Stimulated activated CD4-positive, alpha-beta T cell treated with anti-CD3 and anti-CD28 coated beads, Interleukin-4, amount 100 ng/mL, for 4 hours (primary cell): ENCODE data around the gene ALOX5.

Source experiments
- DNase-seq, 2 experiments: peaks; one replicate each; pipeline ENCODE4 v3.0.0-alpha.2; 2020

Gene ALOX5

DNA sequence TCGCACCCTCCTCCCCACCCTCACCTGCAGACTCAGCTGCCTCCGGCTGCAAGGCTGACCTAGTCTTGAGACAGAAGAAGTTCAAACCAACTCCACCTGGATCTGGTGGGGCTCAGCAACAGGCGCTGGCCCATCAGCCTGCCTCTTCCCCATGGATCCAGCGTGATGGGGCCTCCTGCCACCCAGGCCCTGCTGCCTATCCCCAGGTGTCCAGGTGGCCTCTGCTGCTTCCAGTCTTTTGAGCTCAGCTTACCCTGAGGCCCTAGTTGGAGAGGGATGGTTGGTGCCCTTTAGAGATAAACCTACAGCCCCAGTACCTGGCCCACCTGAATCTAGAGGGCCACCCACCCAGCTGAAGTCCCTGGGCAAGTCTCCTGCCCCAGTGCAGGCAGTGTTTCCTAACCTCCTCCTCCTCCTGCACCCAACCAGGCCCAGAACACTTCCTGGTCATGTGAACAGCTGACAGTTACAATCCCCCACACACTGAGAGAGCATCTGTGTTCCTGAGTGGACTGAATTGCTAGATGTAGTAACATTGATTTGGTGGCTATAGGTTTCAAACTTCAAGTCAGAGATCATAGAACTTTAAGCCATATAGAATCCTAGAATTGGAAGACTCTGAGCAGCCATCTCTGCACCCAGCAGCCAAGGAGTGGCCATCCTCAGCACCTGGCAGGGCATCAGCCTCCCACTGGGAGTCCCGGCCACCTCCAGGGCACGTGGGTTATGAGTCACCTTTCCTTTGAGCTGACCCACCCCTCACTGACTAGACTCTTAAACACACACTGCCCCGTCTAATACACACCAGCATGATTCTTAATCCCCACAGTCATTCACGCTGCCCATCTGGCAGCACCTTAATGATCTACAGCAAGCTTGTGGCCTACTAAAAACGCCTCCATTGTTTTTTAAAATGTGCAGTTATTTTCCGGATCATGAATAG is 51.9 kb downstream of the ALOX5 start:
- no peak for DNase-seq

DNA sequence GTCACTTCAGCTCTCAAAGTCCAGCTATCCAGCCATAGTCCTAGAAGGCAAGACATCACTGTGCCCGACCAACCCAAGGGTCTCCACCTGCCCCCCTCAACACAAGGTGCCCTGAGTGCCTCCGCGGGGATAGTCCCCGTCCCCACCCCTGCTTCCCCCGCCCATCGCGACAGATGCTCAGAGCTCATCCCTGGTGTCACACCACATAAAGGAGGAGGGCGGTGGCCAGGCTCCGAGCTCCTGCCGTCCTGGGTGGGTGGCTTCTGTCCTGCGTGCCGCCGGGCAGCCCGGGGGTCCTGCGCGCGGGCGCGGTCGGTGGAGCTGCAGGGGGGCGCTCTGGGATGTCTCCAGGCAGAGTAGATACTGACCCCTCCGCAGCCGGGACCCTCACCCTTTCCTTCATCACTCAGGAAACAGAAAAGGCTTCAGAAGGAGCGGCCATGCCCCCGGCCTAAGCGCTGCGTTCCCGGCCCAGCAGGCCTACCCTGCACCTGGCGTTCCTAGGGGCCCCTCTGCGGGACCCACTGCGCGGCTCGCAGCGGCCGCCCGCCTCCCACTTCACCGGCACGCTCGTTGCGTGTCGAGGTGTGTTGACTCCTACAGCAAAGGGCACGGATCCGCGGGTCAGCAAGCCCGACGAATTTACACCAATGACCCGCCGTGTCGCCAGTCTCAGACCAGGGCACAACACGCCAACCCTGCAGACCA is 53.4 kb downstream of the ALOX5 start:
- no peak for DNase-seq

DNA sequence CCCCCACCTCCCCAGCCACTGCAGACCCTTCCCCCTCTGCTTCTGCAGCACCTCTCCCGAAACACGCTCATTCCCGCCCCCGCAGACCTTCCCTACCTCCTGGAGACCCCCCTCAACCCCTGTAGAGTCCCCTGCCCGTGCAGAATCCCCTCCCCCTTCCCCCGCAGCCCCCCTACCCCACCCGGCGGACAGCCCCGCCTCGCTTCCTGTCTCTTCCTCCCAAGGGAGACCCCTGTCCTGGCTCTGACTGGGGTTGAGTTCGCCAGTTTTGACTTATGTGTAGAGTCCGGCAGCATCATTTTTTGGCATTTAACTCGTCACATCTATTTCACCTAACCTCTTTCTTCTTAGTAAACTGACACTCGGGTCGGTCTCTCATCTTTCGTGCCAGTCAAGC is 54.0 kb downstream of the ALOX5 start:
- no peak for DNase-seq

DNA sequence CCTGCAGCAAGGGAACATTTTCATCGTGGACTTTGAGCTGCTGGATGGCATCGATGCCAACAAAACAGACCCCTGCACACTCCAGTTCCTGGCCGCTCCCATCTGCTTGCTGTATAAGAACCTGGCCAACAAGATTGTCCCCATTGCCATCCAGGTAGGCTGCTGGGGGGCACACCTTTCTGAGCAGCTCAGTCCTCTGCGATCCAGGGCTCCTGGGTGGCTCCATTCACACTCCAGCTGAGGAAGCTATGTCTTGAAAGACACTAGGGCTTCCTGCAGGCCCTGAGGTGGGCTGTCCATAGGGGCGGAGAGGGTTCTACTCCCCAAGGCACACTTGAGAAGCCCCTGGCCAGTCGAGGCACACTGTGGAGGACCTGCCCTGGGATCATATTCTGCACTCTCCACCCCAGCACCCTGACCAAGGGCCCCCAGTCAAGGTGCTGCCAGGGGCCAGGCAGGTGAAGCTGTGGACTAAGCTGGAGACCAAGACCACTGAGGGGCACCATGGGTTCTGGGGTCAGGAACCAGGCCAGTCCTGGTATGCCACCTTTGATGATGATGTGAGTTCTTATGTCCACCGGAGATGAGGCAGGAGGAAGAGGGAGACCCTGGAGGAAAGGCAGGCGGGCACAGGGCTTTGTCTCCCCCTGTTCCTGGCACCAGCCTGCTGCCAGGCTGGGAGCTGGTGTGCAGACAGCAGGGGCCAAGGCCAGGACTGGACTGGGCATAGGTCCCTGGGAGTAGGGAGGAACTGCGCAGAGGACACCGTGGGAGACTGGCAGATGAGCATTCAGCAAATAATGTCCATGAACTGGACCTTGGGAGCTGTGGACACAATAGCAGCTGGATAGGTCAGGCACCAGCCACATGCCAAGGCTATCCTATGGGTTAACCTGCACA is 54.8 kb downstream of the ALOX5 start:
- no peak for DNase-seq

DNA sequence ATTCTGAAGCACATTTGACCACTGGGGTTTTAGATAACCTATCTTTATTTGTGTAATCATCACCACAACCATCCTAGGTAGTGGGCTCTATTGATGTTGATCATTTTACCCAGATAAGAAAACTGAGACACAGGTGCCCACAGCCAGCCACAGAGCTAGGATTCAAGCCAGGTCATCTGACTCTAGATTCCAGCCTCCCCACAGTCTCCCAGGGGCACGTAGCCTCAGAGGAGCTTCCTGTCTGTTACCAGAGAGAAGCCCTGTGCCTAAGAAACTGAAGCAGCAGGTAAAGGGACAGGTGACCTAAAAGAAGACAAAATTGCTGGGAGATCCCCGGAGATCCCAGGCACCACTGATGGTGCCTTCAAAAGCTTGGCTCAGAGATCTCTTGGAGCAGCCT is 55.8 kb downstream of the ALOX5 start:
- no peak for DNase-seq

DNA sequence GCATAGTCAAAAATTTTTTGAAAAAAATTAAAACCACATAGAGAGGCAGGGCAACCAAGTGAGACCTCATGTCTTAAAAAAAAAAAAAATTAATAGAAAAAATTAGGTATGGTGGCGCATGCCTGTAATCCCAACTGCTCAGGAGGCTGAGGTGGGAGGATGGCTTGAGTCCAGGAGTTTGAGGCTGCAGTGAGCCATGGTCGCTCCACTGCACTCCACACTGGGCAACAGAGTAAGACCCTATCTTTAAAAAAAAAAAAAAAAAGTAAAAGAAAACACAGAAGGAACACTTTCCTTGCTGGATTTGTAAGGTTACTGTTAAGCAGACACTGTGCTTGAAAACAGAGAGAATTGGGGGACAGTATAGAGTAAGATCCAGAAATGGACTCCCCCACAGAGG is 58.1 kb downstream of the ALOX5 start:
- no peak for DNase-seq

DNA sequence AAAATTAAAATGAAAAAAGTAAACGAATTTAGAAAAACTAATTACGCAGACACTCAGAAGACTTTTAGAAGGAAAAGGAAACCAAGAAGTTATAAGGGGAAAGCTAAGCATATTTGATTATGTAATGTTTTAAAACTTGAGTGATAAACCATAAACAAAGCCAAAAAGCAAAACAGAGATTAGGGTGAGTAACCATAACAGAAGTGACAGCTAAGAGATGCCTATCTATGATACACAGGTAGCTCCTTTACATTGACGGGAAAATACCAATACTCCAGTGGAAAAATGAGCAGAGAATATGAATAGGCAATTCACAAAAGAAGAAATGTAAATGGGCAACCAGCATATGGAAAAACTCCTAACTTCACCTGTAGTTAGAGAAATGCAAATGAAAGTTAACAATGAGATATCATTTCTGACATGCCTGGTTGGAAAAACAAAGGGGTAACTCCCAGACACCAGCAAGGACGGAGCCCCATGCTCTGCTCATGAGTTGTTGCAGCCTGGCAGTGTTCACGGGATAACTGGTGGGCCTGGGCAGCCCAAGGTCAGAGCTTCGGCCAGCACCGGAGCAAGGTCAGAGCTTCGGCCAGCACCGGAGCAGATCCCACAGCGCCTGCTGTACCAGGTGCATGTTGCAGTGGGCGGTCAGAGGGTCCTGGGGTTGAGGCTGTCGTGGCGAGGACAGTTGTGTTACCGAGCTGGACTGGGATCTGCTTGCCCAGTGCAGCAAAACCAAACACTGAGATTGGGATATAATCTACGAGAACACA is 58.9 kb downstream of the ALOX5 start:
- DNase-seq: no peak

DNA sequence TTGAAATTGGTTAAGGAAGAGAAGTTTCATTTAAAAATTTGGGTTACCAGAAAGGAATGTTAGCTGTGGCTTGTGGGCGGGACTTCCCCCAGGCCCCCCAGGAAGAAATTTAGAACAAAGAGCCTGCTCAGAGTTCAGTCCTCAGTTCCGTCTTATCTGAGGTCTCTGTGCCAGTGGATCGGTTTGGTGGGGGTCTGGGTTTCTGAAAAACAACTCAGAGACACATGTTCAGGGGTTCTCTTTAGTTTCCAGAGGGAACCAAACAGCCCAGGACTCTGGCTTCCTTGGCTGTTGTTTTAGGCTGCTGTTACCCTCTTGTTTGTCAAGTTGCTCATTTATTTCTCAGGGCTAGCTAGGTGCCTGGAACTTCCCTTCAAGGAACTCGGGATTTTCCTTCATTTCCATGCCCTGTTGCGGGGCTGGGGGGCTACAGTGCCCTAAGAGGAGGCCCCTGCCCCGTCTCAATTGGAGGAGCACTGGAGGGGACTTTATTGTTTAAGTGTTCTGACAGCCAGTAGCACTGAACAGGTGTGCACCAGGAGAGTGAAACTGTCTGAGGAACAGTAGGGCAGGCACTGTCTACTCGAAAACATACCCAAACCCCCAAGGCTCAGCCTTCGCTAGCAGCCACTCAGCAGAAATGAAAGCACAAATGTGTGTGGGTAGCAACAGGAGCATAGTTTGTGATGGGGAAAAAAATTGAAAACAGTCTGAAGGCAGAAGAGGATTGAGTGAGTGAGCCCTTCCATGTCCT is 59.9 kb downstream of the ALOX5 start:
- no peak for DNase-seq

DNA sequence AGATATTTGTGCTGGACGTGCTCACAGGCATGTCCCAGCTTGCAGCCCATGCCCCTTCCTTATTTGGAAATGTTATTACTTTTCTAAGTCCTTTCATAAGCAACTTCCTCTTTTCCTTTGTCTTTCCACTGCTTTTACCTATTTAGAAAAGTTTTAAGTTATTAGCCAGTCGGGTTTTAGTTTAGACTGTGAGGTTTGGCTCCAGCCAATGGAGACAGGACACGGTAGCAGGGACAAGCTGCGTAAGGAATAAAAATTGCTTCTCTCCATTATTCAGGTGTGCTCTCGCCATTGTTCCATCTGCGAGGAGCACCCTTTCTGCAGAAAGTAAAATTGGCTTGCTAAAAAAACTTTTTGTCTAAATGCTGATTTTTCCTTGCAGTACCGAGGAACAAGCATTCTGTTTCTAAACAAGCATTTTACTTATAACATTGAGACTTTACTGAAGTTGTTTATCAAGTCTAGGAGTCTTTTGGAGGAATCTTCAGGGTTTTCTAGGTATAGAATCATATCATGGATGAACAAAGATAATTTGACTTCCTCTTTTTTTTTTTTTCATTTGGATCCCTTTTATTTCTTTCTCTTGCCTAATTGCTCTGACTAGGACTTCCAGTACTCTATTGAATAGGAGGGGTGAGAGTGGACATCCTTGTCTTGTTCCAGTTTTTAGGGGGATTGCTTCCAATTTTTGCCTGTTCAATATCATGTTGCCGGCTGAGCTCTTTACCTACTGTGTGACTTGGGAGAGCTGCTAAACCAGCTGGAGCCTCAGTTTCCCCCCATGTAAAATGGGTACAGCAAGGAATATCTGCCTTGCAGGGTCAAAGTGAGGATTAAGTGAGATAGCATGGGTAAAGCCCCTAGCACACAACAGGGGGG is 63.8 kb downstream of the ALOX5 start:
- DNase-seq: no peak

DNA sequence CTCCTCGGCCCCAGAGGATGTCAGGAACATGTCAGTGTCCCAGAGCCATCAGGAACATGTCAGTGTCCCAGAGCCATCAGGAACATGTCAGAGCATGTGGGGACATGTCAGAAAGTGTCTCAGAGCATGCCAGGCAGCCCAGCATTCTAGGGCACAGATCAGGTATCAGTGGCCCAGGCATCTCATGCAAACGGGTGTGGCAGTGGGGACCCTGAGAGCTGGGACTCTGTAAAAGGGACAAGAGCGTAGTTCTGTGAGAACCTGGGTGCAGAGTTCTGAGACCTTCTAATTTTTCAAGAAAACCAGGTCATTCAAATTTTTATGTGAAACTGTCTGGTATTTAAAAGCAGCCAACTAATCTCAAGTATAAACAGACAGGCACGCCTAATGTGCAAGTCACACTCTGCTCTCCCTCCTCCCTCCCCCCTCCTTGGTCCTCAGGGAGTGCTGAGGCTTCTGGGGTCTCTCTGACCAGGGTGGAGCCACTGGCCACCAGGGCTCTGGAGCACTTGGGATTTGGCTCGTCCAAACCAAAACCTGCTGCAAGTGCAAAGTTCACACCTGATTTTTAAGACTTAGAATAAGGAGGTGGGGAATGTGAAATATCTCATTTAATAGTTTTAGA is 64.6 kb downstream of the ALOX5 start:
- DNase-seq: no peak

DNA sequence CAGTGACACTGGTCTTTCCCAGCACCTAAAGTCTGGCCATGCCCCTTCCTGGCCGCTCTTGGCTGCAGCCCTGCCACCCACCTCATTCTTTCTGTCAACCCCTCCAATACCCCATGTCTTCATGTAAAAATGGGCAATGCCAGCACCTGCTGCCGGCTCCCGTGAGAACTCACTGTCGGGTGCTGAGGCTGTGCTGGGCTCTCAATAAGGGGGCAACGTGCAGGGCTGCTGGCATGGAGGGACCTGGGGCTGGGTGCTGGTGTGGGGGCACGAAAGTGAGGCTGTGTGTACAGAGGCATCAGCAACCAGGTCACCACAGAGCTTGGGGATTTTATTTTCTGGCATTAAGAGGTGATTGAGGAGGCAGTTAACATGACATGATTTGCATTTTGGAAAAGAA is 65.3 kb downstream of the ALOX5 start:
- DNase-seq: no peak

DNA sequence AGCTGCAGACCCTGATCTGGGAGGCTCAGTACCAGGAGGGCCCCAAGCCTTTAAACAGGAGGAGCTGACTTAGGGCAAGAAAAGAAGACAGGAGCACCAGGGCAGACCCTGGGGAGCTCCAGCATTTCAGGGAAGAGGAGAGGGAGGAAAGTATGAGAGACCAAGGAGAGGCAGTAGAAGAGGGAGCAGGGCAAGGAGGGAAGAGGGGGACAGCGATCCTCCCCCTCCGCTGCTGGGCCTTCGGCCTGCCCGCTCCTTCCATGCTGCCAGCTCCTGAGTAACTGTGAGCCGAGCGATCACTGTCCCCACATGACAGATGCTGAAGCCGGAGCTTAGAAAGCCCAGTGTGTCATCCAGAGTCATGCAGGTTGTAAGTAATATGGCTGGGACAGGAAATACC is 65.9 kb downstream of the ALOX5 start:
- no peak for DNase-seq

DNA sequence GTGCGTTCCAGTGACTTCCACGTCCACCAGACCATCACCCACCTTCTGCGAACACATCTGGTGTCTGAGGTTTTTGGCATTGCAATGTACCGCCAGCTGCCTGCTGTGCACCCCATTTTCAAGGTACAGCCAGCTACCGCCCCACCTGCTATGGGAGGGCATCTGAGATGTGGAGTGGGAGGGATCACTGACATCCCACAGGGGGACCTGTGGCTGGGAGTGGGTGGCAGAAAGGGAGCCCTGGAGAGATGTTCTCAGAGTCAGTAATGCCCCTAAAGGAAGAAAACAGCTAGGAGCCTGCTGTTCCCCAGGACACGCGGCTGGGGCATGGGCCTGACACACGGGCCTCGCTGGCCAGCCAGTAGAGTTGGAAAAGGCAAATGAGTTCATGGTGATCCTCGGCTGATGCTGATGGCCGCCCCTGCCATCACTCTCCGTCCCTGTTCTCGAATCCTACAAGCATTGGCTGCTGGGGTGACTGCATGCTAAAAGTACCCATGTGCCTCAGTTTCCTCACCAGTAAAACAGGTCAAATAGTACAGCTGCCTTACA is 66.6 kb downstream of the ALOX5 start:
- DNase-seq: no peak

DNA sequence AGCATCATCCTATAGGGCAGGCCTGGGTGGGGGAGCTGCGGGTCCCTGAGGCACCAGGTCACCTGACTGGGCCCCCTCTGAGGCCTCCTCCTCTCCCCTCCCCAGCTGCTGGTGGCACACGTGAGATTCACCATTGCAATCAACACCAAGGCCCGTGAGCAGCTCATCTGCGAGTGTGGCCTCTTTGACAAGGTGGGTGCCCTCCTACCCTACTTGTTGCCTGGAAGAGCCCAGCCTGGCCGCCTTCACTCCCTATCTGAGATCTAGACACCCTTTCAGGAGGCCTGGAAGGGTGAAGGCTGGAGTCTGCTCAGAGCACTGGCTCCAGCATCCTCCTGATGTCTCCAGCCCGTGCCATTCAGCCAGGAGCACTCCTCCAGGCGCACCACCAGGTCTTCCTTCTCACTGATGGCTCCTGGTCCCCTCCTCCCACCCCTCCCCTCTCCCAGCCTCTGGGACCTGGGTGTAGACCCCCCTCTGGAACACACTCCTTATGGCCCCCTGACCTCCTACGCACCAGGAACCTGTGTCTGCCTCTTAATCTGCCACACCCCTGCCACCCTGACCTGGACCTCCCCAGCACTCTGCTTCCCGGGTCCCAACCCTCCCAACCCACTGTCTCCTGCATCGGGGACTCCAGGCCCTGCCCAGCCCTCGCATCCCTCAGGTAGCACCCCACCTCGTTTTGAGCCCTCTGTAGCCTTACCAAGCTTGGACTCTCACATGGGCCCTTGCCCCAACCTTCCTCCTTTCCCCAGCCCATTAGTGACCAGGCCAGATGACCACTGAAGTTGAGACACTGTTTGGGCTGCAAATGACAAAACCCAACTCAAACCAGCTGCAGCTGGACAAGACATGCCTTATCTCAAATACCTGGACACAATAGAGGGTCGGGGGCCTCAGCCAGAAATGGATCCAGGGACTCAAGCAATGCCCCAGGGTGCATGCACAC is 67.5 kb downstream of the ALOX5 start:
- DNase-seq: no peak

DNA sequence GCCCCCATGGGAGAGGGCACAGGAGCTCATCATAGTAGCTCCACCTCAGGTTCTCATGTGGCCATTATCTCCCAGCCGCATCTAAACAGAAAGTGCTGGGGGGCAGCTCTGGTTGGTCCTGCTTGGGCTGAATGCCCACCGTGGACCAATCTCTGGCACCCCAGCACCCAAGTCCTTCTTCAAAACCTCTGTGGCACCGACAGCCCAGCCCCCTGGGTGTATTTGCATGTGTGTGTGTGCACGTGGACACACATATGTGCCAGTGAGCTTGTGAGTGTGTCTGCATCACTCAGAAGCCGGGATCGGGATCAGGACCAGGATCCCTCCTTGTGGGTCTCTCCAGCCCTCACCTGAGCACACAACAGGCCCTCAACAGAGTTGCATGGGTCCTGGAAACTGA is 68.2 kb downstream of the ALOX5 start:
- DNase-seq: no peak

DNA sequence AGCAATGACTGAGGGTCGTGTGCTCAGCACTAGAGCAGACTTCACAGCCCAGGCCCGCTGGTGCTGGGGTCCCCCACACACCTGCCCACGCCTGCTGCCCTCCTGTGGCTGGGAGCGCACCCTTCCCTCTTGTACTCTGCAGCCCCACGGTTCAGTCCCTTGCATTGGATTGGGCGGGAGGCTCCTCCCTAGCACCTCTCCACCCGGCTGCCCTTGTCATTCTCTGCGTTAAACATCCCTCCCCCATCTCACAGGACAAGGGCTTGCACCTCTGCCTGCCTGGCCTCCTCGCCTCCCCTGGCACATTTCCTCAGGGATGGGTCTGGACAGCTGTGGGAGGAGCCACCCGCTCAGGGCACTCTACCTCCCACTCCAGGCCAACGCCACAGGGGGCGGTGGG is 68.6 kb downstream of the ALOX5 start:
- no peak for DNase-seq

DNA sequence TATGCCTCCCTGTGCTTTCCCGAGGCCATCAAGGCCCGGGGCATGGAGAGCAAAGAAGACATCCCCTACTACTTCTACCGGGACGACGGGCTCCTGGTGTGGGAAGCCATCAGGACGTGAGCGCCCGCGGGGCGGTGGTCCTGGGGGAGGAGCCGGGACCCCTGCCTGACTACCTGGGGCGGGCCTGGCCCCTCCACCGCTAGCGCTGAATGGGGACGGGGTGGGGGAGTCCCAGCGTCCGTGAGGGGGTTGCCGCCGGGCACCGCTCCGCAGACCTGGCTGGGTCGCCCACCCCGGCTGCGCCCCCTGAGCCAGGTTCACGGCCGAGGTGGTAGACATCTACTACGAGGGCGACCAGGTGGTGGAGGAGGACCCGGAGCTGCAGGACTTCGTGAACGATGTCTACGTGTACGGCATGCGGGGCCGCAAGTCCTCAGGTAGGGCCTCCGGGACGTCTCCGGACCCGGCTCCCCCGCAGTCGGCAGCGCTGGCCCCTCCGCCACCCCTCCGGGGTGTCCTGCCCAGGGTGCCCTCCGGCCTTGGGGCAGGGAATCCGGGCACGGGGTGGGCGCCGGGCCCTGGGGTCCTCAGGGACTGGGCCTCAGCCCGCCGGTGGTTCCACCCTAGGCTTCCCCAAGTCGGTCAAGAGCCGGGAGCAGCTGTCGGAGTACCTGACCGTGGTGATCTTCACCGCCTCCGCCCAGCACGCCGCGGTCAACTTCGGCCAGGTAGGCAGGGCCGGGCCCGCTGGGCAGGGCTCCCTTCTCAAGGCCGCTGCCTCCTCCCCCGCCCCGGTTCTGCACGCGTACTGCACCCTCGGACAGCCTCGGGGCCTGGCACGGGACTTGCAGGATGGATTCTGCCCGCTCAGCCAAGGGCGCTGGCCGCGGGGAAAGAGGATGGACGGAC is 69.3 kb downstream of the ALOX5 start:
- DNase-seq: no peak

DNA sequence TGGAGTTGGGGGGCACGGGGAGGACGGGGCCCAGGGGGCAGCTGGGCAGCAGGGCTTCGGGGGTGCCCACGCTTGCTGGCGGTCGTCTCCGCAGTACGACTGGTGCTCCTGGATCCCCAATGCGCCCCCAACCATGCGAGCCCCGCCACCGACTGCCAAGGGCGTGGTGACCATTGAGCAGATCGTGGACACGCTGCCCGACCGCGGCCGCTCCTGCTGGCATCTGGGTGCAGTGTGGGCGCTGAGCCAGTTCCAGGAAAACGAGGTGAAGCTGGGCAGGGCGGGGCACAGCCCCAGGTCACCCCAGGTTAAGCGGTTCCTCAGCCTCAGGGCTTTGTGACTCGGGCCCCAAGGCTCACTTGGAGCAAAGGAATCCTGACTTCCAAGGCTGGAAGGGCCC is 70.0 kb downstream of the ALOX5 start:
- no peak for DNase-seq
